Measurements from ENCODE around the gene LASP1.

LASP1 gene

GRCh38 chr17:38872671-38873385 is 3.0 kb downstream of the LASP1 start:
- ATAC-seq = no peak
- TF ChIP-seq PATZ1 (CRISPR knock-in tag; IDR thresholded peaks at IDR 0.05; ENCODE audit: borderline replicate concordance) (no peak), ZNF70 (CRISPR knock-in tag; IDR thresholded peaks at IDR 0.05) (no peak), BACH2 (CRISPR knock-in tag; IDR thresholded peaks at IDR 0.05; ENCODE audit: borderline replicate concordance) (no peak), CSRNP3 (CRISPR knock-in tag; IDR thresholded peaks at IDR 0.05) (no peak), ISL1 (CRISPR knock-in tag; IDR thresholded peaks at IDR 0.05) (no peak), POU6F1 (CRISPR knock-in tag; IDR thresholded peaks at IDR 0.05; ENCODE audit: borderline replicate concordance, low read depth) (no peak), CSDC2 (CRISPR knock-in tag; IDR thresholded peaks at IDR 0.05) (no peak), ZNF8 (CRISPR knock-in tag; IDR thresholded peaks at IDR 0.05) (no peak), RARB (CRISPR knock-in tag; IDR thresholded peaks at IDR 0.05) (no peak), ARNTL (CRISPR knock-in tag; IDR thresholded peaks at IDR 0.05; ENCODE audit: borderline replicate concordance, low read depth) (no peak), ZFP3 (CRISPR knock-in tag; IDR thresholded peaks at IDR 0.05) (no peak), GLIS3 (CRISPR knock-in tag; IDR thresholded peaks at IDR 0.05) (no peak), TSHZ2 (CRISPR knock-in tag; IDR thresholded peaks at IDR 0.05) (no peak), SNAI2 (CRISPR knock-in tag; IDR thresholded peaks at IDR 0.05) (no peak), TOX (CRISPR knock-in tag; IDR thresholded peaks at IDR 0.05; ENCODE audit: borderline replicate concordance) (no peak), ZFP30 (CRISPR knock-in tag; IDR thresholded peaks at IDR 0.05) (no peak), OSR1 (CRISPR knock-in tag; IDR thresholded peaks at IDR 0.05) (no peak), PPARA (CRISPR knock-in tag; IDR thresholded peaks at IDR 0.05; ENCODE audit: borderline replicate concordance) (no peak)

DNA sequence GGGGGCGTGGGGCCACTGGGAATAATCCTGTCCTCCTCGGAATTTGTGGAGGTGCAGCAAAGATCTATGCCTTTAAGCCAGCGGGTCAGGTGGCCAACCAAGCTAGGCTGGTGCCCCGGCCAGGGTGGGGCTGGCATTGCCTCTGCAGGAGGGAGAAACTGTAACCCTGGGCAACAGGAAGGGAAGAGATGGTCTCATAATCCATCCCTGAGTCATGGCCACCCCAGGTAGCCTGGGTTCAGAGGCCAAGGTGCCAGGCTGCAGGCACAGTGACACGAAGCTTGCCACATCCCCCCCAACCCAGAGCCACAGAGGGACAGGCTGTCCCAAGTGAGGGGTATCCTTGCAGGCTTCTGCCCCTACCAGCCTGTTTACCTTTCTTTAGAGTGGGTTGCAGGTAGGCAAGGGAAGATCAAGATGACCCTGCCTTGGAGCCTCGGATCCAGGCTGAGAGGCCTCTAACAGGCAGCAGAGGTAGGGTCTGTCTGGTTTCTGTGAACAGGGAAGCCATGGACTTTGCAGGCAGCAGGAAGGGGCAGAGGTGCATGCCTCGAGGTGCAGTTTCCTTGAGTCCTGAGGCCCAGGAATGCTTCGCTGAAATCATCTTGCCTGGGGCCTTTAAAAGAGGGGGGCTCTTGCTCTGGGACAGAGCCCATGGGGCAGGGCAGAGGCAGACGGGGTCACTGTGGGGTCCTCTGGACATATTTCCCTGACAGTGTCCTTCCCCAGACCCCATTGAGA is 4.0 kb downstream of the LASP1 start:
- TF ChIP-seq ZNF70 (CRISPR knock-in tag; IDR thresholded peaks at IDR 0.05) = no peak
- no peak for TF ChIP-seq BACH2 (CRISPR knock-in tag; IDR thresholded peaks at IDR 0.05; ENCODE audit: borderline replicate concordance)
- no peak for TF ChIP-seq PATZ1 (CRISPR knock-in tag; IDR thresholded peaks at IDR 0.05; ENCODE audit: borderline replicate concordance)
- no peak for TF ChIP-seq ARNTL (CRISPR knock-in tag; IDR thresholded peaks at IDR 0.05; ENCODE audit: borderline replicate concordance, low read depth)
- no peak for TF ChIP-seq CSDC2 (CRISPR knock-in tag; IDR thresholded peaks at IDR 0.05)
- TF ChIP-seq ZFP3 (CRISPR knock-in tag; IDR thresholded peaks at IDR 0.05) = no peak
- no peak for TF ChIP-seq ZNF565 (CRISPR knock-in tag; conservative IDR thresholded peaks at IDR 0.05; ENCODE audit: low read depth)
- no peak for TF ChIP-seq ZNF8 (CRISPR knock-in tag; IDR thresholded peaks at IDR 0.05)
- TF ChIP-seq TOX (CRISPR knock-in tag; IDR thresholded peaks at IDR 0.05; ENCODE audit: borderline replicate concordance) = no peak
- no peak for TF ChIP-seq GLIS3 (CRISPR knock-in tag; IDR thresholded peaks at IDR 0.05)
- no peak for TF ChIP-seq POU6F1 (CRISPR knock-in tag; IDR thresholded peaks at IDR 0.05; ENCODE audit: borderline replicate concordance, low read depth)
- no peak for TF ChIP-seq TCF4 (CRISPR knock-in tag; IDR thresholded peaks at IDR 0.05; ENCODE audit: borderline replicate concordance)
- ATAC-seq = no peak

All from SK-N-SH treated with all-trans-retinoic acid at 6 μM for 48 hours (cell line).